Measurements from ENCODE around the gene ZFP62.
A peak's percentile ranks its signal among the peaks of the same experiment; 100 is the strongest.

Gene ZFP62

DNA sequence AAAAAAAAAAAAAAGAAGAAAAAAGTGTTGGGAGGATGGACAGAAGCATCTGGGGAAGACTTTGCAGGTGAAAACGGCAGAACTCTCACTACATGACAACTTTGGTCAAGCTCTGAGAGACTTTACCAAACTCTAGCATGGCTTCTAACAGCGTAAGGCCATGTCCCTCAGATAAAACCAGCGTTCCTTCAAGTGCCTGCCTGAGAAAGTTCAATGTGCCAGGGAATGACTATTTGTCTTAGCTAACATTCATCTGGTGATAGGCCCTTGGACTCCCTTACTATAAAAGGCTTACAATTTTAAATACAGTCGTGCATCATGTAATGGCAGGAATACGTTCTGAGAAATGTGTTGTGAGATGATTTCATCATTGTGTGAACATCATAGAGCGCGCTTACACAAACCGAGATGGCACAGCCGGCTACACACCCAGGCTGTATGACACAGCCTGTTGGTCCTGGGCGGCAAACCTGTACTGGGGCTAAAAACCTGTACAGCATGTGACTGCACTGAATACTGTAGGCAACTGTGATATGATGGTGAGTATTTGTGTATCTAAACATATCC, 14.9 kb upstream of the ZFP62 start:
- intact Hi-C loops (cut with DNase I; ENCODE audit: low total_unique reads): no loop called here
- no peak for DNase-seq
- no peak for TF ChIP-seq CTCF (IDR thresholded peaks at IDR 0.05)
- Histone ChIP-seq H3K27ac (no peak overlapping the region), H3K9me3 (no peaks in the 10 kb centered on the region), H3K4me3 (no peak overlapping the region), H3K4me1 (no peaks in the 10 kb centered on the region), H3K27me3 (no peaks in the 10 kb centered on the region), H3K36me3 (no peaks in the 10 kb centered on the region)

GRCh38 chr5:180874804-180875582, 13.9 kb upstream of the ZFP62 start:
- Histone ChIP-seq H3K36me3 (no peaks in the 10 kb centered on the region), H3K27me3 (no peaks in the 10 kb centered on the region), H3K4me1 (no peaks in the 10 kb centered on the region), H3K9me3 (no peaks in the 10 kb centered on the region), H3K27ac (no peak overlapping the region), H3K4me3 (no peak overlapping the region)
- intact Hi-C loops (cut with DNase I; ENCODE audit: low total_unique reads): no loop called here
- no peak for TF ChIP-seq CTCF (IDR thresholded peaks at IDR 0.05)
- no peak for DNase-seq

GRCh38 chr5:180873615-180874520, 12.8 kb upstream of the ZFP62 start:
- Histone ChIP-seq H3K9me3 (no peaks in the 10 kb centered on the region), H3K27ac (no peak overlapping the region), H3K4me1 (no peaks in the 10 kb centered on the region), H3K4me3 (no peak overlapping the region), H3K27me3 (no peaks in the 10 kb centered on the region), H3K36me3 (no peaks in the 10 kb centered on the region)
- peak in 1 of 2 donors; percentile 28 for DNase-seq
- TF ChIP-seq CTCF (IDR thresholded peaks at IDR 0.05): no peak
- intact Hi-C loops (cut with DNase I; ENCODE audit: low total_unique reads): no loop called here

DNA sequence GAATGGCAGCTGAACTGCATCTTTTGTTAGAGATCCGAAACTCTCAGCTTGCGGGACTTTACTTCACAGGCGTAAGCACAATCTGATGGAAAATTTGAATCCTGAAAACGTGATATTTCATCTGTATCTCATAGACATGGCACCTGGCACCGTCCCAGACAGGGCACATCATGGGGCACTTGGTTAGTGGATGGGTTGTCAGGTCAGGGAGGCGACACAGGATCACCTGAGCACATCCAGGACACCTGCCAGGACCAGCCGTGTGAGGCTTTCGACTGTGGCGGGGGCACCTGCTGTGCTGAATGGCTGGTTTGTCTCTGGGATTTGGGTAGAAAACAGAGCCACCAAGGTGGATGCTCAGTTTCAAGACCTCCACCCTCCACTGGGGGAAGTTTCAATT, 11.3 kb upstream of the ZFP62 start:
- no peak overlapping the region for H3K27ac ChIP-seq
- no peaks in the 10 kb centered on the region for H3K4me1 ChIP-seq
- intact Hi-C loops (cut with DNase I; ENCODE audit: low total_unique reads): no loop called here
- no peak for DNase-seq
- H3K36me3 ChIP-seq: no peaks in the 10 kb centered on the region
- H3K27me3 ChIP-seq: no peaks in the 10 kb centered on the region
- no peaks in the 10 kb centered on the region for H3K9me3 ChIP-seq
- TF ChIP-seq CTCF (IDR thresholded peaks at IDR 0.05): no peak
- no peak overlapping the region for H3K4me3 ChIP-seq

DNA sequence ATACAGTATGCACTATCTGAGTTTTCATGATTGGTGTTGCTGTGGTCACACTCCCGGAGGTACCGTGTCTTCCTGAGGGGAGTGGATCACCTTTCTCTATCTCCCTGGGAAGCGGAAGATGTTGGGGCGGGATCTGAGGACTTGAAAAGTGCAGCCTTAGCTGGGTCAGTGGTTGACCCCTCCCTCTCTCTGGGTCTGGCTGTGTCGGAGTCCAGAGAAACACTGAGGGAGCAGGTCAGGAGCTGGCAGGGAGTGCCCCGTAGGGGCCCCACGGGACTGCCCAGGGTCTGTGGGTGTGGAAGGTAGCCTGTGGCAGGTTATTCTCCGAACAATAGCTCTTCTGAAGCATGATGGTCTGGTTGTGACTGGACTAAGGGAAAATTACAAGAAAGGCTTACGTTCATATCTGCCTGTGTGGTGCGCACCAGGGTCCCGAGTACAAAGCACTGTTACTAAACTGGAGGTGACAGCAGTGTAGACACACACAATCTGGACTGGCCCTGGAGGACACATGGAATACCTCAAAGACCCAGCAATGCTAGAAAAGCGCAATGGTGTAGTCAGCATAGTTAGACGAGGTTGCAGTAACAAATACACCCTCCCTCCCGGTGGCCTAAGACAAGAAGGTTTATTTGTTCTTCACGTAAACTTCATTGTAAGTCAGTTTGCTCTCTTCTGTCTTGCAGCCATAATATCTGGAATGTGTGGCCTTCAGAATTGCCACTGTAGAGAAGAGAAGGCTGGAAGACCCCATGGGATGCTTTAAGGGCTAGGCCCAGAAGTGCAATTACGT, 9.4 kb upstream of the ZFP62 start:
- H3K36me3 ChIP-seq: no peaks in the 10 kb centered on the region
- H3K4me3 ChIP-seq: no peak overlapping the region
- intact Hi-C loops (cut with DNase I; ENCODE audit: low total_unique reads): no loop called here
- H3K4me1 ChIP-seq: no peaks in the 10 kb centered on the region
- H3K27ac ChIP-seq: no peak overlapping the region
- no peak for TF ChIP-seq CTCF (IDR thresholded peaks at IDR 0.05)
- no peaks in the 10 kb centered on the region for H3K27me3 ChIP-seq
- no peak for DNase-seq
- H3K9me3 ChIP-seq: no peaks in the 10 kb centered on the region
